SK-N-SH (cell line): ENCODE measurements around the gene PCNX1.
"Not testable (repeated sequence)": the region's sequence is repeated elsewhere in the genome, so short reads cannot be mapped to it uniquely, and the experiment has no call there.

Source experiments
- CTCF ChIP-seq: fragments of 200-600 bp; sonication (generic); IDR thresholded peaks from 2 replicates; pipeline ENCODE4 v1.6.1; 2017; ENCODE audit warnings: antibody characterized with exemption, mild to moderate bottlenecking, moderate library complexity
- EP300 ChIP-seq, 2 experiments: IDR thresholded peaks; 2 replicates each; pipeline versions ENCODE4 v1.4.0 to v1.6.1; 2012; ENCODE audit warnings: borderline replicate concordance in 1 of 2, low read depth in 1 of 2, low read length in 1 of 2
- POLR2AphosphoS5 ChIP-seq: IDR thresholded peaks from 2 replicates; pipeline ENCODE4 v1.6.1; 2012; ENCODE audit warnings: low read depth, low read length
- RAD21 ChIP-seq: IDR thresholded peaks from 2 replicates; pipeline ENCODE4 v1.6.1; 2012; ENCODE audit warnings: mild to moderate bottlenecking, low read length
- SIN3A ChIP-seq: IDR thresholded peaks from 2 replicates; pipeline ENCODE4 v1.6.1; 2012; ENCODE audit warnings: low read depth, mild to moderate bottlenecking, low read length, moderate library complexity, borderline replicate concordance
- TF ChIP-seq, protein P1 (sequence below): IDR thresholded peaks from 2 replicates; pipeline ENCODE4 v1.6.1; 2012; ENCODE audit warnings: mild to moderate bottlenecking, low read depth, low read length, moderate library complexity
- TF ChIP-seq, protein P2 (sequence below): IDR thresholded peaks from 2 replicates; pipeline ENCODE4 v1.4.0; 2012; ENCODE audit warnings: low read depth

DNA sequence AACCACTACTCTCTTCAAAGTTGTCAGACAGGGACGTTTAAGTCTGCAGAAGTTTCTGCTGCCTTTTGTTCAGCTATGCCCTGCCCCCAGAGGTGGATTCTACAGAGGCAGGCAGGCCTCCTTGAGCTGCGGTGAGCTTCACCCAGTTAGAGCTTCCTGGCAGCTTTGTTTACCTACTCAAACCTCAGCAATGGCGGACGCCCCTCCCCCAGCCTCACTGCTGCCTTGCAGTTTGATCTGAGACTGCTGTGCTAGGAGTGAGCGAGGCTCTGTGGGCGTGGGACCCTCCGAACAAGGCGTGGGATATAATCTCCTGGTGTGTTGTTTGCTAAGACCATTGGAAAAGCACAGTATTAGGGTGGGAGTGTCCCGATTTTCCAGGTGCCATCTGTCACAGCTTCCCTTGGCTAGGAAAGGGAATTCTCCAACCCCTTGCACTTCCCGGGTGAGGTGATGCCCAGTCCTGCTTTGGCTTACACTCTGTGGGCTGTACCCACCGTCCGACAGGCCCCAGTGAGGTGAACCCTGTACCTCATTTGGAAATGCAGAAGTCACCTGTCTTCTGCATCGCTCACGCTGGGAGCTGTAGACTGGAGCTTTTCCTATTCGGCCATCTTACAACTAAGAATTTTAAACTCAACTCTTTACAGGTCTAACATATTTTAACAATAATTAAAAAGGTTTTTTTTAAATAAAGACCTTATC is 34.5 kb downstream of the PCNX1 start:
- TF ChIP-seq CTCF; SIN3A; RAD21; EP300 (IDR thresholded peaks at IDR 0.05; ENCODE audit: borderline replicate concordance in 1 of 2, low read depth in 1 of 2, low read length in 1 of 2); POLR2AphosphoS5: not testable (repeated sequence)
- TF ChIP-seq, protein P1, sequence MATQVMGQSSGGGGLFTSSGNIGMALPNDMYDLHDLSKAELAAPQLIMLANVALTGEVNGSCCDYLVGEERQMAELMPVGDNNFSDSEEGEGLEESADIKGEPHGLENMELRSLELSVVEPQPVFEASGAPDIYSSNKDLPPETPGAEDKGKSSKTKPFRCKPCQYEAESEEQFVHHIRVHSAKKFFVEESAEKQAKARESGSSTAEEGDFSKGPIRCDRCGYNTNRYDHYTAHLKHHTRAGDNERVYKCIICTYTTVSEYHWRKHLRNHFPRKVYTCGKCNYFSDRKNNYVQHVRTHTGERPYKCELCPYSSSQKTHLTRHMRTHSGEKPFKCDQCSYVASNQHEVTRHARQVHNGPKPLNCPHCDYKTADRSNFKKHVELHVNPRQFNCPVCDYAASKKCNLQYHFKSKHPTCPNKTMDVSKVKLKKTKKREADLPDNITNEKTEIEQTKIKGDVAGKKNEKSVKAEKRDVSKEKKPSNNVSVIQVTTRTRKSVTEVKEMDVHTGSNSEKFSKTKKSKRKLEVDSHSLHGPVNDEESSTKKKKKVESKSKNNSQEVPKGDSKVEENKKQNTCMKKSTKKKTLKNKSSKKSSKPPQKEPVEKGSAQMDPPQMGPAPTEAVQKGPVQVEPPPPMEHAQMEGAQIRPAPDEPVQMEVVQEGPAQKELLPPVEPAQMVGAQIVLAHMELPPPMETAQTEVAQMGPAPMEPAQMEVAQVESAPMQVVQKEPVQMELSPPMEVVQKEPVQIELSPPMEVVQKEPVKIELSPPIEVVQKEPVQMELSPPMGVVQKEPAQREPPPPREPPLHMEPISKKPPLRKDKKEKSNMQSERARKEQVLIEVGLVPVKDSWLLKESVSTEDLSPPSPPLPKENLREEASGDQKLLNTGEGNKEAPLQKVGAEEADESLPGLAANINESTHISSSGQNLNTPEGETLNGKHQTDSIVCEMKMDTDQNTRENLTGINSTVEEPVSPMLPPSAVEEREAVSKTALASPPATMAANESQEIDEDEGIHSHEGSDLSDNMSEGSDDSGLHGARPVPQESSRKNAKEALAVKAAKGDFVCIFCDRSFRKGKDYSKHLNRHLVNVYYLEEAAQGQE = not testable (repeated sequence)
- TF ChIP-seq, protein P2, sequence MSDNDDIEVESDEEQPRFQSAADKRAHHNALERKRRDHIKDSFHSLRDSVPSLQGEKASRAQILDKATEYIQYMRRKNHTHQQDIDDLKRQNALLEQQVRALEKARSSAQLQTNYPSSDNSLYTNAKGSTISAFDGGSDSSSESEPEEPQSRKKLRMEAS = not testable (repeated sequence)
